Hematopoietic multipotent progenitor cell (in vitro differentiated cells): ENCODE results near the gene HENMT1. TPM values are rescaled to one million over a fixed set of nuclear protein-coding genes. Genes with fewer than 3 reads are reported as not detected.

Source experiments
- DNase-seq, 3 donors: peaks; one replicate each; pipeline ENCODE4 v3.0.0-alpha.2; 2011 to 2015; ENCODE audit warnings: low read depth in 2 of 3, low spot score in 2 of 3
- total RNA-seq: library from RNA; depleted of rRNA; stranded (reverse); fragments of >200 nt; gene quantifications from one replicate; pipeline ENCODE4 v1.2.3, GENCODE V29; 2012

HENMT1 gene
- total RNA-seq, 1 donor: 23.7 TPM

- DNase-seq: no peak
Measured at GRCh38 chr1:108636876-108637275, 24.0 kb downstream of the HENMT1 start.

GRCh38 chr1:108634521-108634920 is 26.4 kb downstream of the HENMT1 start:
- DNase-seq: no peak

DNA sequence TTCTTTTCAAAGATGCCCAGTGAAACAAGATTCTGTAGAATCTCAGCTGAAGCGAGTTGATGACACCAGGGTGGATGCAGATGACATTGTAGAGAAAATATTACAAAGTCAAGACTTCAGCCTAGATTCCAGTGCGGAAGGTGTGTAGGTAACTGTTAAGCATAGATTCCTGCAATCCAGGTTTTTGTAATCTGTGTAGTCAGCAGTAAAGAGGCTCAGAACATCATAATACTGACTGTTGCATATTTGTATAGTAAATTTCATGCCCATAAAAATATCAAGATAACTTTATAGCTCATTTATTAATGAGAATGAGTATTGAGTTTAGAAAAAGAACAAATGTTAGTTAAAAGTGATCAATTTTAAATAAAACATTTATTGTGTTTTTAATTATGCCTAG is 32.2 kb downstream of the HENMT1 start:
- DNase-seq: no peak

DNA sequence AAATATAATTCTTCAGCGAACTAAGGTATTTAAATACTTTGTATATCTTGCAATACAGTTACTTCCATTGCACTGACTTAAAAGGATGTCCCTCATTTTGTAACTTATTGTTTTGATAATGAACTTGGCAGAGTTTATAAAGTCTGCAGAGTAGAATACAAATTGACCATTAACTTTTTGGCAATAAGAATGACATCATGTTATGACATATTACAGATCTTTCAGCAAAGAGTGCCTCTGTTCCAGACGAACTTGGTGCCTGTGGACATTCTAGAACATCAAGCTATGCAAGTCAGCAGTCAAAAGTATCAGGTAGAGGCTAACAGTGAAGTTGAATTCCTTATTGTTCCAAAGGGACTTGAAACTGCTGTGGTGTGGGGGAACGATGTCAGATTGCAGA is 32.9 kb downstream of the HENMT1 start:
- DNase-seq: no peak

DNA sequence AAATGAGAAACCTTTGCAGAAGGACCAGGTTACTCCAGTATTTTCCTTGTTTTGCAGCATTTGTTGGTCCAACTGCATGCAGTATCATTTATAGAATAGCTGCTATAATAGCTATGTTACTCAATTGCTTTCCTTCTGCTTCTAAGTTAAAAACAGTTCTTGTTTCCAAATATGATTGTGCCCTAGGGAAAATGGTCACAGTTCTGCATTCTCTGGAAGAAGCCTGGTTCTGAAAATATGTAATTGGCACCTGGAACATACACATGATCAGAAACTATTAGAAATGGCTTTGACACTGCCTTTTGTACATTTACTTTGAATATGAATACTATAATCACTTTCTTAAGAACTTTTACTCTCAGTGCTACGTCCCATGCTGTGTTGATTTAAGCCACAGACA is 33.6 kb downstream of the HENMT1 start:
- DNase-seq: no peak

DNA sequence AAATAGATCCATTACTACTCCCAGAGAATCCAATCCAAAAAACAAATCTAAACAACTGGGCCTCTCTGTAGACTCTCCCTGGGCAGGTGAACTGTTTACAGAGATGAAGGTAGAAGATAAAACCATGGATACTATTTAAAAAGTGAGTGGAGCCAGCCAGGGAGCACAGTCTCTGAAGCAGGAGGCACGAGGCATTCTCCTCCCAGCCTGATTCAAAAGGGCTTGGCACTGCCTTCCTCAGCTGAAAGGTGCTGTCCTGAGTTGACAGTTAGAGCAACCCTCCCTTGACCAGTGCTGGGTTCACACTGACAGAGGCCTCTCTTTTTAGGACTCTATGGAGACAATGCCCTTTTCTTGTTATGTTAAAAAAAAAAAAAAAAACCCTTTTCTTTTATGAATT is 36.8 kb downstream of the HENMT1 start:
- DNase-seq: no peak

DNA sequence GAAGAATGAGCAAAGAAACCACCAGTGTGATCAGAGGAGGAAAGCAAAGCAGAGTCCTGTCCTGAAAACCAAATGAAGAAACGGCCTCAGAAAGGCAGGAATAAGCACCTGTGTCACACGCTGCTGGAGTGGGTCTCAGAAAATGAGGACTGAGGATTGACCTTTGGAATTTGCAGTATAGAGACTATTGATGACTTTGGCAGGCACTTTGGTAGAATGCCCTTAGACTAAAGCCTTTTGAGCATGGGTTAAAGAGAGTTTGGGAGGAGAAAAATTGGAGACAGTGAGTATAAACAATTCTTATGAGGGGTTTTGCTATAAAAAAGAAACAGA is 43.2 kb downstream of the HENMT1 start:
- DNase-seq: no peak

DNA sequence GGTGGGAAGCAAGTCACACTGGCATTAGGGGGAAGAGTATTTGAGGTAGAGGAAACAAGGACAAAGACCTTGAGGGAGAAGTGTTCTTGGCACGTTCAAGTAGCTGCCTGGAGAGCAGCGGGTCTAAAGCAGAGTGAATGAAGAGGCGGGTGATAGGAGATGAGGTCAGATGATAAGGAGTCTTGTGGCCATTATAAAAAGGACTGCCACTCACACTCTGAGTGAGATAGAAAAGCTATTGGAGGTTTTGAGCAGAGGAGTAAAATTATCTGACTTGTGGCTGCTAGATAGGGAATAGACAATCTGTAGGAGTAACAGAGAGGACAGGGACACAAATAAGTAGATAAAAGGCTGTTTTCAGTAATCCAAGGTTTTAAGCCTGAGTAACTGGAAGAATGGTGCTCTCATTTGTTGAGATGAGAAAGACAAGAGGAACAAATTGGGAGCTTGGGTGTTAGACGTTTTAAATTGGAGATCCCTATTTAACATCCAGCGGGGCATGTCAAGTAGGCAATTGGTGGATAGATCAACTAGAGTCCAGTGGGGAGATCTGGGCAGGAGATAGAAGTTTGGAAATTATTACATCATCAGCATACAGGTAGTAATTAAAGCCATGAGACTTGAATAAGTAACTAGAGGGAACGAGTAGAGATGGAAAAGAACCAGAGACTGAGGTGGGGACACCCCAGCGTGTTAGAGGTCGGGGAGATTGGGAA is 43.7 kb downstream of the HENMT1 start:
- peak in 1 of 3 donors; percentile 7 for DNase-seq

GRCh38 chr1:108615544-108615943 is 45.3 kb downstream of the HENMT1 start:
- no peak for DNase-seq

GRCh38 chr1:108612496-108612895 is 48.4 kb downstream of the HENMT1 start:
- no peak for DNase-seq

DNA sequence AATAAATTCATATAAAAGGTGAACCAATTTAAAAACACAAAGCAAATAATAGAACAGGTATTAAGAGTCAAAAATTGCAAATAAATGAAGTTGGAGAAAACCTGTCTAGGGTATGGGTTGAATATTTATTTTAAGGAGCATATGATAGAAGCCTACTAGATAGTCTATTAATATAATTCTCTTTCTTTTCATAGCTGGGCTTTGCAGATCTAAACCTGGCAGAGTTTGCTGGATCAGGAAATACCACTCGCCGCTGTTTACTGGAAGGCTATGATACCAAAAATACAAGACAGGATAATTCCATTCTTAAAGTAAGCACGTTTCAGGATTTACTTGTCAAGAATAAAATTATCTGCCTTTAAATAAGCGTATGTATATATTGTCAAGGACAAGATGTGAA is 48.9 kb downstream of the HENMT1 start:
- DNase-seq: no peak

DNA sequence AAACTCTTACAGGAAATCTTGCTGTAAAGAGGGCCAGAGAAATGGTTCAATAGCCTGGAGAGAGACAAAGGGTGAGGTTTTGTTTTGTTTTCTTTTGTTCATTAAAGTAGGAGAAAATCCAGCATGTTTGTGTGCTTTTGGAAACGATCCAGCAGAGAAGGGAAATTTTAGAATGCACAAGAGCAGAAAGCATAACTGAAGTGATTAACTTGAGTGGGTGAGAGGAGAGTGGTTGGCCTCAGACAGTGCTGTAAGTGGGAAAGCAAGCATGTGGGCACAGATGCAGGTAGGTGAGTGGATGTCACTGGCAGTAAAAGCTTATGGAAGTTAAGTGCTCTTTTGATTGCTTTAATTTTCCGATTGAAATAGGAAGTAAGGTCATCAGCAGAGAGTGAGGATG is 50.8 kb downstream of the HENMT1 start:
- DNase-seq: no peak

GRCh38 chr1:108609483-108610049 is 51.3 kb downstream of the HENMT1 start:
- DNase-seq: no peak

DNA sequence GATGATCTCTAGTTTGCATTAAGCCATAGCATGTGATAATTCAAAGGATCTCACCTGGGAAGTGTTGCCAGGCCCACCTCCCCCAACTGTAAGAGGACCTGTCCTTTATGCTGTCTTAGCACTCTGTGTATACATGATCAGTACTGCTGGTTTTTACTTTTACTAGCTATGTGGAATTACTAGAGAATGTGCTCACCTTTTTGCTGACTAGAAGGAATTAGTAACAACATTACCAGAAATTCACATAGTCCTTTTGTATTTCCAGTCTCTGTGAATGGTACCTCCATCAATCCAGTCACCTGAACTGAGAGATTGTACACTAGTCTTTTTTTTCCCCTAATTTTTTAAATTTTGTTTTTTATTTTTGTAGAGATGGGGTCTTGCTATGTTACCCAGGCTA is 54.4 kb downstream of the HENMT1 start:
- DNase-seq: no peak

- DNase-seq: no peak
Measured at GRCh38 chr1:108605633-108606032, 55.3 kb downstream of the HENMT1 start.

- DNase-seq: no peak
Measured at GRCh38 chr1:108601708-108602410, 59.0 kb downstream of the HENMT1 start.

DNA sequence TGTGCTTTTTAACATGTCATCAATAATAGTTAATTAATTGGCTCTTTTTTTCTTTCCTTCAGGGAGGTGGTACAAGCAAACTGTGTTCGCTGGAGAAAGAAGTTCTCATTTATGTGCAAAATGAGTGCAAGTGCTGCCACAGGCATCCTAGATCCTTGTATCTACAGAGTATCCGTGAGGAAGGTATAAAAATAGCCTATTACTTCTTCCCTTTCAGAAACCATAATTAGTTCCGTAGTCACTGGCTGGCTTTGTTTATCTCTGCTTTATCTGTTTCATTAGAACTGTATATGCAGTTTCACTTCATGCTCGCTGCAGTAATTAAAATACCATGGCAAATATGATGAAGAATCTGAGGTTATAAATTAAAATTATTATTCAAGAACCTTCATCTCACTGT is 60.4 kb downstream of the HENMT1 start:
- no peak for DNase-seq

- no peak for DNase-seq
Measured at GRCh38 chr1:108598340-108598739, 62.6 kb downstream of the HENMT1 start.
